HFFc6 (cell line): Measurements from ENCODE around the gene TESK2. TPM values are rescaled to one million over a fixed set of nuclear protein-coding genes. Genes with fewer than 3 reads are reported as not detected.
A peak's percentile ranks its signal among the peaks of the same experiment; 100 is the strongest.
"Not testable (repeated sequence)": the region's sequence is repeated elsewhere in the genome, so short reads cannot be mapped to it uniquely, and the experiment has no call there.

Experiments used
- DNase-seq: peaks from one replicate; pipeline ENCODE4 v3.0.0-alpha.2; 2018
- H3K27ac Mint-ChIP-seq: 2 replicates; pipeline ENCODE4 v1.8.0; 2020; ENCODE audit warnings: mild to moderate bottlenecking, mixed read lengths
- H3K27me3 Mint-ChIP-seq: 2 replicates; pipeline ENCODE4 v1.8.0; 2021; ENCODE audit warnings: mild to moderate bottlenecking, moderate library complexity, mixed read lengths; ENCODE audit not compliant: insufficient read depth
- H3K36me3 Mint-ChIP-seq: 2 replicates; pipeline ENCODE4 v1.8.0; 2021; ENCODE audit warnings: low read depth, mixed read lengths
- H3K4me1 Mint-ChIP-seq: 2 replicates; pipeline ENCODE4 v1.8.0; 2020; ENCODE audit warnings: low read depth, mixed read lengths
- H3K4me3 Mint-ChIP-seq: 2 replicates; pipeline ENCODE4 v1.8.0; 2020; ENCODE audit warnings: mild to moderate bottlenecking, moderate library complexity, mixed read lengths
- H3K9me3 Mint-ChIP-seq: 2 replicates; pipeline ENCODE4 v1.8.0; 2020; ENCODE audit warnings: mild to moderate bottlenecking, mixed read lengths
- total RNA-seq, 6 experiments: library from RNA; stranded (reverse); fragmentation: NEBNext Ultra II Directional; extraction: Animal tissue kit (Norgen Biotek cat#: 25700); gene quantifications; 2 replicates in 1 of 6; 3 replicates in 5 of 6; pipeline ENCODE4 v1.2.3, GENCODE V29; 2021
- TF ChIP-seq, protein P1 (sequence below): fragments of 200-600 bp; sonication (generic); IDR thresholded peaks from 2 replicates; pipeline ENCODE4 v1.5.0; 2021; ENCODE audit warnings: antibody characterized with exemption, mild to moderate bottlenecking

Gene TESK2
- total RNA-seq, 6 experiments from 2014 or later: 0.54 to 1.4 (median 0.82) TPM

DNA sequence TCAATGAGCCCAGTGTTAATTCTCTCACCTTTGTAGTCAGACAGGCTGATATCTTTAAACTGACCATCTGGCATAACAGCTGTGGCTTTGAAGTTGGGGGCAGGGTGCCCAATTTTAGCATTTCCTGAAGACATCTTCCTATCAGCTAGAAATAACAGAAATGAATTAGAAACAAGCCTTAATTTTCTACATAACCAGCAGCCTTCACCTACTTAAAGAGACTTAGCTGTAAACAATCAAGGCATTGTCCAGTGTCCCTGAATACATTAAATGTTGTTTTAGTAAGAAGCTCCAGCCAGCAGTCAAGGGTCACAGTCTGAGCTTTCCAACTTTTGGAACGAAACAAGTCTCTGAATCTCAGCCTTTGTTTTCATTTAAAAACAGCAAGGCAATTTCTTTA lies 27.9 kb upstream of the TESK2 start:
- TF ChIP-seq, protein P1, sequence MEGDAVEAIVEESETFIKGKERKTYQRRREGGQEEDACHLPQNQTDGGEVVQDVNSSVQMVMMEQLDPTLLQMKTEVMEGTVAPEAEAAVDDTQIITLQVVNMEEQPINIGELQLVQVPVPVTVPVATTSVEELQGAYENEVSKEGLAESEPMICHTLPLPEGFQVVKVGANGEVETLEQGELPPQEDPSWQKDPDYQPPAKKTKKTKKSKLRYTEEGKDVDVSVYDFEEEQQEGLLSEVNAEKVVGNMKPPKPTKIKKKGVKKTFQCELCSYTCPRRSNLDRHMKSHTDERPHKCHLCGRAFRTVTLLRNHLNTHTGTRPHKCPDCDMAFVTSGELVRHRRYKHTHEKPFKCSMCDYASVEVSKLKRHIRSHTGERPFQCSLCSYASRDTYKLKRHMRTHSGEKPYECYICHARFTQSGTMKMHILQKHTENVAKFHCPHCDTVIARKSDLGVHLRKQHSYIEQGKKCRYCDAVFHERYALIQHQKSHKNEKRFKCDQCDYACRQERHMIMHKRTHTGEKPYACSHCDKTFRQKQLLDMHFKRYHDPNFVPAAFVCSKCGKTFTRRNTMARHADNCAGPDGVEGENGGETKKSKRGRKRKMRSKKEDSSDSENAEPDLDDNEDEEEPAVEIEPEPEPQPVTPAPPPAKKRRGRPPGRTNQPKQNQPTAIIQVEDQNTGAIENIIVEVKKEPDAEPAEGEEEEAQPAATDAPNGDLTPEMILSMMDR: no peak
- DNase-seq: no peak
- H3K9me3 Mint-ChIP-seq: no peaks in the 10 kb centered on the region; the same call in 1 of the 2 replicates
- peaks cover 14% of the 10 kb centered on the region for H3K27me3 Mint-ChIP-seq
- H3K4me1 Mint-ChIP-seq: peaks cover 67% of the 10 kb centered on the region
- H3K27ac Mint-ChIP-seq: peak overlapping the region; percentile 16
- H3K4me3 Mint-ChIP-seq: peak overlapping the region; percentile 98
- peaks cover 47% of the 10 kb centered on the region for H3K36me3 Mint-ChIP-seq

- Mint-ChIP-seq H3K27ac (peak overlapping the region; percentile 16; the same call in 1 of the 2 replicates), H3K4me1 (peaks cover 68% of the 10 kb centered on the region), H3K27me3 (peaks cover 17% of the 10 kb centered on the region), H3K4me3 (peak overlapping the region; percentile 98; the same call in 1 of the 2 replicates), H3K36me3 (peaks cover 53% of the 10 kb centered on the region)
- not testable (repeated sequence) for H3K9me3 Mint-ChIP-seq, DNase-seq
Observed at GRCh38 chr1:45518366-45518765, 27.4 kb upstream of the TESK2 start.

GRCh38 chr1:45516465-45516864 lies 25.5 kb upstream of the TESK2 start:
- peak overlapping the region; percentile 45 for H3K4me3 Mint-ChIP-seq
- no peaks in the 10 kb centered on the region; the same call in 1 of the 2 replicates for H3K9me3 Mint-ChIP-seq
- DNase-seq: no peak
- H3K27ac Mint-ChIP-seq: peak overlapping the region; percentile 94
- peaks cover 62% of the 10 kb centered on the region for H3K36me3 Mint-ChIP-seq
- peaks cover 14% of the 10 kb centered on the region for H3K27me3 Mint-ChIP-seq
- TF ChIP-seq, protein P1: no peak
- peaks cover 62% of the 10 kb centered on the region for H3K4me1 Mint-ChIP-seq

DNA sequence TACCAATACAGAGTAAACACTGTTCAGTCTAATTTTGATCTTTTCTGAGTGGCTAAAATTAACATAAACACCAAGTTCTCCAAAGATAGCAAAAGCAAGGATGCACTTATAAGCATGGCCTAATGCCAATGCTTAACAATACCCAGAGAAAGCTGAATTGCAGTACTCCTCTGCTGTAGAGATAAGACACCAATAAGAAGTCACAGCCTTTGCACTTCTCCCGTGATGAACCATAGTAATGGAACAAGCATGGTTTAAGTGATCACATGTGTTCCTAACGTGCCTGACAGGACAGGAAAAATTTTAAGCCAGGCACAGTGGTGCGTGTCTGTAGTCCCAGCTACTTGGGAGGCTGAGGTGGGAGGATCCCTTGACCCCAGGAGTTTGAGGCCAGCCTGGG lies 25.1 kb upstream of the TESK2 start:
- H3K27me3 Mint-ChIP-seq: peaks cover 11% of the 10 kb centered on the region
- peak overlapping the region; percentile 94 for H3K27ac Mint-ChIP-seq
- DNase-seq: no peak
- peaks cover 65% of the 10 kb centered on the region for H3K36me3 Mint-ChIP-seq
- peaks cover 62% of the 10 kb centered on the region for H3K4me1 Mint-ChIP-seq
- H3K9me3 Mint-ChIP-seq: no peaks in the 10 kb centered on the region
- peak overlapping the region; percentile 45 for H3K4me3 Mint-ChIP-seq
- TF ChIP-seq, protein P1: no peak

- Mint-ChIP-seq H3K4me1 (peaks cover 52% of the 10 kb centered on the region), H3K4me3 (peak overlapping the region; percentile 64), H3K27ac (peak overlapping the region; percentile 94), H3K36me3 (peaks cover 69% of the 10 kb centered on the region)
- not testable (repeated sequence) for H3K27me3 Mint-ChIP-seq, H3K9me3 Mint-ChIP-seq
- DNase-seq: peak; percentile 56
Observed at GRCh38 chr1:45513532-45514260, 22.7 kb upstream of the TESK2 start.

GRCh38 chr1:45512641-45513054 lies 21.7 kb upstream of the TESK2 start:
- H3K4me1 Mint-ChIP-seq: peaks cover 49% of the 10 kb centered on the region
- TF ChIP-seq, protein P1: peak; percentile 88
- H3K27me3 Mint-ChIP-seq: peaks cover 8% of the 10 kb centered on the region
- H3K27ac Mint-ChIP-seq: peak overlapping the region; percentile 94
- peak; percentile 64 for DNase-seq
- no peaks in the 10 kb centered on the region for H3K9me3 Mint-ChIP-seq
- peaks cover 67% of the 10 kb centered on the region for H3K36me3 Mint-ChIP-seq
- H3K4me3 Mint-ChIP-seq: 0 out of 2 replicates have a peak overlapping the region, but pooled peaks have one; percentile 42
